DOHH2 (cell line): ENCODE data around the gene SEL1L3.
A peak's percentile ranks its signal among the peaks of the same experiment; 100 is the strongest.

Experiments used
- H3F3A ChIP-seq: fragments of 200-600 bp; sonication (generic), shearing (Covaris generic); 2 replicates; pipeline ENCODE4 v1.6.0; 2016; ENCODE audit warnings: antibody characterized with exemption, mild to moderate bottlenecking; ENCODE audit not compliant: control insufficient read depth, insufficient read depth
- H3K27ac ChIP-seq: fragments of 200-600 bp; sonication (generic); 2 replicates; pipeline ENCODE4 v1.5.1; 2014; ENCODE audit warnings: low read depth, mild to moderate bottlenecking, low read length, moderate library complexity
- H3K27me3 ChIP-seq: fragments of 200-600 bp; sonication (generic); 2 replicates; pipeline ENCODE4 v1.6.1; 2014; ENCODE audit warnings: mild to moderate bottlenecking, low read length, mixed read lengths; ENCODE audit not compliant: control insufficient read depth
- H3K36me3 ChIP-seq: fragments of 200-600 bp; sonication (generic); 2 replicates; pipeline ENCODE4 v1.6.1; 2014; ENCODE audit warnings: mild to moderate bottlenecking, low read length, moderate library complexity, mixed read lengths; ENCODE audit not compliant: control insufficient read depth
- H3K4me1 ChIP-seq: fragments of 200-600 bp; sonication (generic); 2 replicates; pipeline ENCODE4 v1.6.1; 2014; ENCODE audit warnings: mild to moderate bottlenecking, low read length, mixed read lengths; ENCODE audit not compliant: control insufficient read depth
- H3K4me2 ChIP-seq: fragments of 200-600 bp; sonication (generic); 2 replicates; pipeline ENCODE4 v1.6.0; 2014; ENCODE audit warnings: mild to moderate bottlenecking, low read length, moderate library complexity
- H3K4me3 ChIP-seq: fragments of 200-600 bp; sonication (generic); 2 replicates; pipeline ENCODE4 v1.5.1; 2014; ENCODE audit warnings: mild to moderate bottlenecking, low read length, mixed read lengths
- H3K79me2 ChIP-seq: fragments of 200-600 bp; sonication (generic); 2 replicates; pipeline ENCODE4 v1.6.1; 2014; ENCODE audit warnings: mild to moderate bottlenecking, low read length, mixed read lengths; ENCODE audit not compliant: control insufficient read depth
- H3K9me2 ChIP-seq: fragments of 200-600 bp; sonication (generic); replicated peaks from 2 replicates; pipeline ENCODE4 v1.6.1; 2014; ENCODE audit warnings: mild to moderate bottlenecking, low read length, mixed read lengths; ENCODE audit not compliant: control insufficient read depth
- H3K9me3 ChIP-seq: fragments of 200-600 bp; sonication (generic); 2 replicates; pipeline ENCODE4 v1.6.1; 2014; ENCODE audit warnings: antibody characterized with exemption, low read length, mixed read lengths; ENCODE audit not compliant: control insufficient read depth, insufficient read depth
- H4K20me1 ChIP-seq: fragments of 200-600 bp; sonication (generic); 2 replicates; pipeline ENCODE4 v1.6.0; 2014; ENCODE audit warnings: low read depth, mild to moderate bottlenecking, antibody characterized with exemption, low read length, moderate library complexity; ENCODE audit not compliant: control insufficient read depth, insufficient read depth
- CTCF ChIP-seq: fragments of 200-600 bp; sonication (generic); IDR thresholded peaks from one replicate; pipeline ENCODE4 v1.5.1; 2014; ENCODE audit warnings: antibody characterized with exemption, mild to moderate bottlenecking, low read depth, low read length; ENCODE audit not compliant: poor library complexity, severe bottlenecking
- EZH2phosphoT487 ChIP-seq: fragments of 200-600 bp; sonication (generic); IDR thresholded peaks from 2 replicates; pipeline ENCODE4 v1.6.1; 2017; ENCODE audit warnings: borderline replicate concordance, mild to moderate bottlenecking, antibody characterized with exemption, low read length, moderate library complexity, mixed read lengths

The SEL1L3 gene

GRCh38 chr4:25856756-25857155, 6.0 kb downstream of the SEL1L3 start:
- Histone ChIP-seq H3K9me3 (no peaks in the 10 kb centered on the region), H3K27me3 (no peaks in the 10 kb centered on the region), H3K36me3 (peaks cover 99% of the 10 kb centered on the region), H3K4me1 (peaks cover 90% of the 10 kb centered on the region), H4K20me1 (peaks cover 40% of the 10 kb centered on the region), H3F3A (peaks cover 27% of the 10 kb centered on the region), H3K79me2 (peaks cover 100% of the 10 kb centered on the region), H3K9me2 (no peaks in the 10 kb centered on the region), H3K4me2 (peak overlapping the region; percentile 97), H3K4me3 (peak overlapping the region; percentile 24; the same call in 1 of the 2 replicates), H3K27ac (0 out of 2 replicates have a peak overlapping the region, but pooled peaks have one; percentile 16)
- TF ChIP-seq EZH2phosphoT487 = no peak
- no peak for TF ChIP-seq CTCF

DNA sequence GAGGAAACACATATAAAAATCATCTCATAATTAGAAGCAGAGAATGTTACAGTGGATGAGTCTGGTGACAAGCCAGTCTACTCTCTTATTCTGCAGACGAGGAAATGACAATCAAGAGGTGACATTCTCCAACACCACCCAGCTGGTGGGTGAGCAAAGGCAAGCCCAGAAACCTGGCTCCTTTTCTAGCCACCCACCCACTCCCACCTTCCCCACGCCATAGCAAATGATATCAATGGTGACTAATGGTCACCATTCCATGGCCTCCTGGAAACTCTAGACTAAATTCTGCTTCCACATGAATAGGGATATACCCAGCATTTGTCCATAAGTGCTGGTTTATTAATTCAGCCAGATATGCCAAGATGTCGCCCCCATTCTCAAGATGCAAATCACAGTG, 10.7 kb downstream of the SEL1L3 start:
- Histone ChIP-seq H4K20me1 (peaks cover 49% of the 10 kb centered on the region), H3K9me3 (no peaks in the 10 kb centered on the region), H3K9me2 (no peaks in the 10 kb centered on the region), H3K4me2 (no peak overlapping the region), H3K4me3 (no peak overlapping the region), H3K36me3 (peaks cover 96% of the 10 kb centered on the region), H3K4me1 (peaks cover 88% of the 10 kb centered on the region), H3K79me2 (peaks cover 100% of the 10 kb centered on the region), H3K27ac (no peak overlapping the region), H3F3A (peaks cover 8% of the 10 kb centered on the region; the same call in 1 of the 2 replicates), H3K27me3 (no peaks in the 10 kb centered on the region)
- TF ChIP-seq EZH2phosphoT487 = no peak
- TF ChIP-seq CTCF = no peak

- Histone ChIP-seq H3K36me3 (peaks cover 97% of the 10 kb centered on the region), H3K27me3 (no peaks in the 10 kb centered on the region), H3K79me2 (peaks cover 100% of the 10 kb centered on the region), H3K4me1 (peaks cover 92% of the 10 kb centered on the region), H3F3A (0 out of 2 replicates have a peak, but pooled peaks cover 2% of the 10 kb centered on the region), H3K9me2 (no peaks in the 10 kb centered on the region), H3K4me3 (no peak overlapping the region), H3K27ac (no peak overlapping the region), H3K9me3 (no peaks in the 10 kb centered on the region), H3K4me2 (peak overlapping the region; percentile 6; the same call in 1 of the 2 replicates), H4K20me1 (peaks cover 60% of the 10 kb centered on the region)
- TF ChIP-seq CTCF = no peak
- no peak for TF ChIP-seq EZH2phosphoT487
These were observed 15.5 kb downstream of the SEL1L3 start for GRCh38 chr4:25847329-25847728.
